ENCODE measurements around the gene SNX15.

- TF ChIP-seq POLR2A (IDR thresholded peaks at IDR 0.05): no peak
- TF ChIP-seq, protein P1, sequence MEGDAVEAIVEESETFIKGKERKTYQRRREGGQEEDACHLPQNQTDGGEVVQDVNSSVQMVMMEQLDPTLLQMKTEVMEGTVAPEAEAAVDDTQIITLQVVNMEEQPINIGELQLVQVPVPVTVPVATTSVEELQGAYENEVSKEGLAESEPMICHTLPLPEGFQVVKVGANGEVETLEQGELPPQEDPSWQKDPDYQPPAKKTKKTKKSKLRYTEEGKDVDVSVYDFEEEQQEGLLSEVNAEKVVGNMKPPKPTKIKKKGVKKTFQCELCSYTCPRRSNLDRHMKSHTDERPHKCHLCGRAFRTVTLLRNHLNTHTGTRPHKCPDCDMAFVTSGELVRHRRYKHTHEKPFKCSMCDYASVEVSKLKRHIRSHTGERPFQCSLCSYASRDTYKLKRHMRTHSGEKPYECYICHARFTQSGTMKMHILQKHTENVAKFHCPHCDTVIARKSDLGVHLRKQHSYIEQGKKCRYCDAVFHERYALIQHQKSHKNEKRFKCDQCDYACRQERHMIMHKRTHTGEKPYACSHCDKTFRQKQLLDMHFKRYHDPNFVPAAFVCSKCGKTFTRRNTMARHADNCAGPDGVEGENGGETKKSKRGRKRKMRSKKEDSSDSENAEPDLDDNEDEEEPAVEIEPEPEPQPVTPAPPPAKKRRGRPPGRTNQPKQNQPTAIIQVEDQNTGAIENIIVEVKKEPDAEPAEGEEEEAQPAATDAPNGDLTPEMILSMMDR (IDR thresholded peaks at IDR 0.05): no peak
Observed at GRCh38 chr11:65063532-65063931, 36.3 kb downstream of the SNX15 start.

Measured in prostate gland (tissue), 2 donors.